NCI-H345 (cell line): ENCODE results near the gene TLL2.

Experiments used
- DNase-seq: peaks from one replicate; lab custom pipeline; 2025; lab: John Stamatoyannopoulos, UW

TLL2 gene

GRCh38 chr10:96420228-96421009, 93.3 kb downstream of the TLL2 start:
- DNase-seq, result no peak

- no peak for DNase-seq
Measured at GRCh38 chr10:96419351-96419750, 94.4 kb downstream of the TLL2 start.

GRCh38 chr10:96418582-96418981, 95.1 kb downstream of the TLL2 start:
- no peak for DNase-seq

- DNase-seq, result no peak
Measured at GRCh38 chr10:96417441-96417840, 96.3 kb downstream of the TLL2 start.

GRCh38 chr10:96416643-96417042, 97.1 kb downstream of the TLL2 start:
- no peak for DNase-seq

GRCh38 chr10:96415891-96416554, 97.7 kb downstream of the TLL2 start:
- DNase-seq, result no peak

- no peak for DNase-seq
Measured at GRCh38 chr10:96415150-96415890, 98.4 kb downstream of the TLL2 start.

GRCh38 chr10:96414303-96414702, 99.4 kb downstream of the TLL2 start:
- no peak for DNase-seq

GRCh38 chr10:96413151-96413787, 100.5 kb downstream of the TLL2 start:
- DNase-seq, result no peak

- DNase-seq, result no peak
Measured at GRCh38 chr10:96411716-96412320, 101.9 kb downstream of the TLL2 start.

GRCh38 chr10:96410296-96410695, 103.4 kb downstream of the TLL2 start:
- DNase-seq, result no peak

GRCh38 chr10:96408201-96408600, 105.5 kb downstream of the TLL2 start:
- no peak for DNase-seq

GRCh38 chr10:96407560-96408069, 106.1 kb downstream of the TLL2 start:
- DNase-seq, result no peak

GRCh38 chr10:96406091-96406490, 107.6 kb downstream of the TLL2 start:
- DNase-seq, result no peak

GRCh38 chr10:96402417-96403305, 111.1 kb downstream of the TLL2 start:
- no peak for DNase-seq

- DNase-seq, result no peak
Measured at GRCh38 chr10:96401036-96401435, 112.7 kb downstream of the TLL2 start.

GRCh38 chr10:96400465-96400864, 113.3 kb downstream of the TLL2 start:
- DNase-seq, result no peak

GRCh38 chr10:96397902-96398301, 115.8 kb downstream of the TLL2 start:
- DNase-seq, result no peak

GRCh38 chr10:96395931-96396877, 117.5 kb downstream of the TLL2 start:
- DNase-seq, result peak; percentile 9

GRCh38 chr10:96390460-96390864, 123.3 kb downstream of the TLL2 start:
- DNase-seq, result no peak
